GM12874 (cell line): ENCODE data around the gene DHCR7.

ENCODE experiments used
- CTCF ChIP-seq: IDR thresholded peaks from 2 replicates; pipeline ENCODE4 v1.5.1; 2011; ENCODE audit warnings: low read depth, mild to moderate bottlenecking, control low read depth, low read length, moderate library complexity; ENCODE audit not compliant: insufficient read depth

Gene DHCR7

GRCh38 chr11:71441251-71441650, 6.9 kb downstream of the DHCR7 start:
- TF ChIP-seq CTCF: no peak

- TF ChIP-seq CTCF: no peak
These were observed 8.0 kb downstream of the DHCR7 start for GRCh38 chr11:71440021-71440755.

GRCh38 chr11:71438650-71439049, 9.5 kb downstream of the DHCR7 start:
- no peak for TF ChIP-seq CTCF

GRCh38 chr11:71437879-71438278, 10.3 kb downstream of the DHCR7 start:
- TF ChIP-seq CTCF: no peak

- no peak for TF ChIP-seq CTCF
These were observed 10.8 kb downstream of the DHCR7 start for GRCh38 chr11:71437399-71437798.

GRCh38 chr11:71436861-71437260, 11.3 kb downstream of the DHCR7 start:
- no peak for TF ChIP-seq CTCF

- TF ChIP-seq CTCF: no peak
These were observed 12.8 kb downstream of the DHCR7 start for GRCh38 chr11:71435278-71435951.
